SW480 (cell line): ENCODE results near the gene ZBTB16.

Source experiments
- DNase-seq: peaks from one replicate; pipeline ENCODE4 v3.0.0-alpha.2; 2016; ENCODE audit warnings: low spot score

The ZBTB16 gene

GRCh38 chr11:114131461-114131864, 72.0 kb downstream of the ZBTB16 start:
- DNase-seq, result no peak

GRCh38 chr11:114132417-114132816, 72.9 kb downstream of the ZBTB16 start:
- no peak for DNase-seq

DNA sequence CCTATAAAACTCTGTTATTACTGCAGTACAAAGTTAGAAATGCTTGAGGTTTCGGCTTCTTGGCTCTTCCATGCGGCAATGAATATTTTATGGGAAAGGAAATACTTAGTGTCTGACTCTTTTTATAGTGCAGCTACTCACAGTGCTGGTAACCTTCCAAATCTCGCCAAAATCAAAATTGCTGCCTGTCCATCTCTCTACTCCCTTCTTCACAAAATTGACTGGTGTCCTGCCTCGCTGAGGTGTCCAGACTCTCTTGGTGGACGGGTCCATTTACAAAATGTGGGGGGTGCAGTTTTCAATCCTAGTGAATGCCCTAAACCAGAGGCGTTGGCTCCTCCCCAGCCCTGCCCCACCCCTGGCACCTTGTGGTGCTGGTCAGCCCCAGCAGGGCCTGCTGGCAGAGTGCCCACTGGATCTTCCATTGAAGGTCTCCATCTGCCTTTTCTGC, 73.5 kb downstream of the ZBTB16 start:
- no peak for DNase-seq

DNA sequence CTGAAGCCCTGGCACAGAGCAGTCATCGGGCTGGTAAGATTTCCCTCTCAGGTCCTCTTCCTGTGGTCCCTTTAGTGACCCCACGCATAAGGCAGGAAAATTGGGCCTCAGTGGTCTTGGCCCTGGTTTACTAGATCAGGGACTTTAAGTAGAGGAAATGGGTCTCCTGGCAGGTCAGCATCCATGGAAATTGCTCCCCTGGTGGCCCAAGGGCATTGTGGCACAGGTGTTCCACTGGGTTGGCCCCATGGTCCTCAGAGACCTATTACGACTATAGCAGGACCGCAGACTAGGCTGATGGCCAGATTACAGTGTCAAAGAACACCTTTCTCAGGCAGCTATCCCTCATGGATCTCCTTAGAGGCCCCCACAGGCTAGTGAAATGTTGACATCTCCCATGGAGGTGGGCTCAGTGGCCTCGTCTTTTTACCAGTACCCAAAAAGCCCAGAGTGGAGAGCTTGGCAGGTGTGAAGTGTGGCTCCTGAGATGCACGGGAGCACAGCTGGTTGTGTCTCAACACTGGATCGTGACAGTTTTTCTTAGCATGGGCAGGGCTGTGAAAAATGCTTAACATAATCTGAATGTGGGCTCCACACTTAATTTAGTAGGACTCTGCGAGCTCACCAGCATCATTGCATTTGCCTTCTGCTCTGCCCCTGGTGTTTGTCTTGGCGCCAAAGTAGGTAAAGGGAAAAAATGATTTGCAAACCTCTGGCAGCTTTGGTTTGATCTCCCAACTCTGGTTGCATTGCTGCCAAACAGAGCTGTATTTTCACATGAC, 74.2 kb downstream of the ZBTB16 start:
- no peak for DNase-seq

DNA sequence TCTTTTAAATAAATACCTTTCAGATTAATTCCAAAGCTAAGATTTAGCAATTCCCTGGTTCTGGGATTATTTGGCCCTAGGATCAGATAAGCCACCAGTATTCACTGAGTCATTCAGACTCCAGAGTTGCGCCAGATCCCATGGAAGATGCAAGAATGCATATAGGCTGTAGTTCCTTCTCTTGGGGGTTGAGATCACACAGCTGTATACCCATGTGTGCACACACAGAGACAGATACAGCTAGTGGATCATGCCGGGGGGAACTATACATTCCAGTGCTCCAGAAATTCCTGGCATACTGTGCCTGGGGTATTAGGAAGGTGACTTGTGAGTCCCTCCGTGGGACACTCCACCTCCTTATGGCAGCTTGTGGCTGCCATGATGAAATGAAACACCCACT, 75.4 kb downstream of the ZBTB16 start:
- no peak for DNase-seq

DNA sequence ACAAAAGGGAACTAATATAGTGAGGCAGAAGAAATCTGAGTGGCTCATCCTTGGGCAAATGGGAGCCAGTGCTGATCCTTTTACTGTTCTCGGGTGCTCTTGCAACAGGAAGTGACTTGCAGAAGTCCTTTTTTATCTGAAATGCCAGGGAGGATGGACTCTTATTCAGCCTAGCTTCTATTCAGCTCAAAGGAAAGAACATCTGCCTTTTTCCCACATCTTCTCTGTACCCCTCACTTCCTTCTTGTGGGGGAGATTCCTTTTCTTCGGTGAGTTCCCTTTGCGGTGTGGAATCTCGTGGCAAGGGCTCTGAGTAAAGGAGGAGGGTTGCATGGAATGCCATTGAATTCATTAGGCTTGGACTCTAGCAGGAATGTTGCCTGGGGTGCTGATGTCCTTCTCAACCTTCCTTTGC, 76.2 kb downstream of the ZBTB16 start:
- DNase-seq, result no peak

DNA sequence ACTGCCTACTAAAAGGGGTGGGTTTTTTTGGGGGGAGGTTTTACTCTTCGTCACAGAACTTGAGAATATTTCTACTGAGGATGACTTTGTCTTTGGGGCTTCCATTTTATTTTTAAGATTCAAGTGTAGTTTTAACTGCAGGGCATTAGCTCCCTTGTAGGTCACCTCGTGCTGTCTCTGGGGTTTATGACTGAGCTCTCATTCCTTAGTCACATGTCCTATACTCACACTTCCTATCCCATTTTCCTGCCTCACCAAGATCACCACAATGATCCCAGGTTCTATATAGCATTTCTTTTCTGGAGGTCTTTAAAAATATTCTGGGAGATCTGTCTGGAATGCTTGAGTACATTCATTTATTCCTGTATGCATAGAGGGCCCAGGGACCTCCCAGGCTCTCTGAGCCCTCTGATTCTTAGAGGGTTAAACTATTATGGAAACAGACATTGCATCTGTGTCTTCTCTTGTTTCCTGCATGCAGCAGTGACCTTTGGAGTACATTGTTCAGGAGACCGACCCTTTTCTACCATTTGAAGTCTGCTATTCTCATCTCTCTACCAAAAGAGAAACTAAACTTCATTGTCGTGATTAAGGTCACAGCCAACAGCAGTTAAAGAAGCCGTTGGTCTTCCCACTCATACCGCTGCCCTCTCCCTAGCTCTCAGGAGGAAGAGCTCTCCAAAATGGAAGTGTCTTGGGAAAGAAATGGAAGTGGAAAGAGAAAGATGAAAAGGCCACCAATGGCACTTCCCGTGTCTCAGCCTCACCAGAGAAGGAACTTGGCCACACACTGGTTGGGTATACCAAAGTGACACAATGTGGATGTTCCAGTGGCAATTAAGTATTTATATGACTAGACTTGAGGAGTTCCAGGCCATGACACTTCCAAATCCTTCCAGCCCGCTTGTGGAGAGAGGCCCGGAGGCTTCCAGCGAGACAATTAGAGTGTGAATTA, 77.5 kb downstream of the ZBTB16 start:
- no peak for DNase-seq

DNA sequence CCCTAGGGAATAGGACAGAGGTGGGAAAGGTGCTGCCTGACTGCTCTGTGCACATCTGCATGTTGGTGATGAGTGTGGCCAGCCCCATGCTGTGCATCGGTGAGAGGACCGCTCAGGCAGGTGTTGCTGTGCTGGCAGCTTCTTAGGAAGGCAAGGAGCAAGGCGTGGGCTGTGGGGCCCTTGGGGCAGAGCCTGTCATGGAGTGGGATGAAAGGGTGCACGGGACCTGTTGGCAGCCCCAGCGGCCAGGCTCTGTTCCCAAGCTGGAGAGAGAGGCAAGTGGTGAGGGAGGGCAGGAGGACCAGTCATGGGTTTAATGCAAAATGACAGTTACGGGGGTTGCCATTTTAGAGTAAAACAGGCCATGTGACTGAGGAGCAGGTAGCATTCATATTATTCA, 78.3 kb downstream of the ZBTB16 start:
- DNase-seq, result no peak

DNA sequence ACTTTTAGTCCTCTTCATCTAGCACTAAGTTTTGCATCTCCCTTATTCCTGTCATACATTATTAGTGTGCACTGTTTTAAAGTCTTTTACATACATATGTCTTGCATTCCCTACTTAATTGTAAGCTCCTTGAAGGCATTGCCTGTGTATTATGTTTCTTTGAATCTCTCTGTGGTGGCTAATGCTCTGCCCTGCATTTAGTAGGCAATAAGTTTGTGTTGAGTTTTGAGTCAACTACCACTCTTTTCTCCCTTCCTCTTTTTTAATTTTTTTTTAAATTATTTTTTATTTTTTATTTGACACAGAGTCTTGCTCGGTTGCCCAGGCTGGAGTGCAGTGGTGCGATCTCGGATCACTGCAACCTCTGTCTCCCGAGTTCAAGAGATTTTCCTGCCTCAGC, 78.9 kb downstream of the ZBTB16 start:
- no peak for DNase-seq

DNA sequence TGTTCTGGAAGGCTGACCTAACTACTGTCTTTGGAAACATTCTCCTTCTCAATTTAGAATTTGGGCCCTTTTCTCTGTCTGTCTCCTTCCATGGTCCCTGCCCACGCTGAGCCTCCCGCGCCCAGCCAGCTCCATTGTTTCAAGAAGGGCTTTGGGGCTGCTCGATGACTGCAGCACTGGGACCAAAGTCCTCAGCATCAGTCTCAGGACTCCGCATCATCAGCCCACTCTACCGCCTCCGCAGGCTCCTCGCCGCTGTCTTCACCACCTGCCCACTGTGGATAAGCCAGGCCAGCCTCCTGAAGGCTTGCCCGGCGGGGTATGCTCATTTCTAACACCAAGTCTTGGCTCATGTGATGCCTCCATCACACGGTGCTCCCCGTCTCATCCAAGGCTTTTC, 81.3 kb downstream of the ZBTB16 start:
- DNase-seq, result no peak

- no peak for DNase-seq
These were observed 82.5 kb downstream of the ZBTB16 start for GRCh38 chr11:114141863-114142580.

DNA sequence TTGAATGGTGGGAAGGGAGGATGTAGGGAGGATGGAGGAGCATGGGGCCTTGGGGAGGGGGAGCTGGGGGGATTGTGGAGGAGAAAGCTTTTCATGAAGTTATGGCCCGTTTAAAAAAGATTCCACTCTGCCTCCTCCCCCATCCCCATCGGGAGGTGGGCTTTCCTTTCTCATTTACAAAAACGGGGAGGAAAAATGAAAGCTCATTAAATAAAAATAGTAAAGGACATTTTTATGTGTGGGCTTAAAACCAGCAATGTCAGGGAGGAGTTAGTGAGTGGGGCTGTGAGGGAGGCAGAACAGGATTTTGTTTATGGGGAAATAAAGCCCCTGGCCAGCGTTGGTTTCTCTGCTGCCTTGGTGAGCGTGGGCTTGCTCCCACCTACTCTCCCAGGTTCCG, 83.2 kb downstream of the ZBTB16 start:
- DNase-seq, result no peak

DNA sequence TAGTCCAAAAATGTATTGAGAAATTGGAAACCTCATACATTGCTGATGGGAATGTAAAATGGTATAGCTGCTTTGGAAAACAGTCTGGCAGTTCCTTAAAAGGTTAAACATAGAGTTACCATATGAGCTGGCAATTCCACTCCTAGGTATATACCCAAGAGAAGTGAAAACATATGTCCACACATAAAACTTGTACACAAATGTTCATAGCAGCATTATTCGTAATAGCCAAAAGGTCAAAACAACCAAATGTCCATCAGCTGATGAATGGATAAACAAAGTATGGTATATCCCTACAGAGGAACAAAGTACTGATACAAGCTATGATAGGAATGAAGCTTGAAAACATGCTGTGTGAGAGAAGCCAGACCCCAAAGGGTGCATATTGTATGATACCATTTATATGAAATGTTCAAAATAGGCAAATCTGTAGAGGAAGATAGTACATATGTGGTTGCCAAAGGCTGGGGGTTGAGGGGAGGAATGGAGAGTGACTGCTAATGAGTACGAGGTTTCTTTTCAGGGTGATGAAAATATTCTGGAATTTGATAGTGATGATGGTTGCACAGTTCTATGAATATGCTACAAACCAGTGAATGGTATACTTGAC, 85.8 kb downstream of the ZBTB16 start:
- no peak for DNase-seq

DNA sequence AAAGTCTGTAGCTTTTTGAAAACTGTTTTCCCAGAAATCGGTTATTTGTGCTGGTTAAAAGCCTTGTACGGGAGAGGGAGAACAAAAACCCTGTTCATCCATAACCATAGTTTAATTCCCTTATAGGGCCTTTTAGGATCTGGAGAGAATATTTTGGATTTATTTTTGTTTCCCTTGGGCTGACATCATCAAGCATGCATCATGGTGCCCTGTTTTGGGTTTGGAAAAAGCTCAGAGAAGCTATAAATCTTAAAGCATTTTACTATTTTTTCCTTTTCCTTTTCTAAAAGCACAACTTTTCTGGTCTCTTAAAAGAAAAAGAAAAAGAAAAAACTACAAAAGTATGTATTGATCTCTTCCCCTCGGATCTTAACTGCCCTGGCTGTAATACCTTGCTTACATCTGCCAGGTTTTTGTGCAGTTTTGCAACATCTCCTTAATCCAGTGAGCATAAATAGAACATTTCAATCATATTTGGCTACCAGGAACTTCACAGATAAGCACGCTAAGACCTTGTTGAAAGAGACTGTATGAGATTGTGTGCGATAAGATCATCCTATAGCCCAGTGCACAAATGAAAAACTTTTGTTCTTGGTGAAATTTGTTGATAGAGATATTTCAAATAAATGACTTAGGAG, 88.0 kb downstream of the ZBTB16 start:
- no peak for DNase-seq

DNA sequence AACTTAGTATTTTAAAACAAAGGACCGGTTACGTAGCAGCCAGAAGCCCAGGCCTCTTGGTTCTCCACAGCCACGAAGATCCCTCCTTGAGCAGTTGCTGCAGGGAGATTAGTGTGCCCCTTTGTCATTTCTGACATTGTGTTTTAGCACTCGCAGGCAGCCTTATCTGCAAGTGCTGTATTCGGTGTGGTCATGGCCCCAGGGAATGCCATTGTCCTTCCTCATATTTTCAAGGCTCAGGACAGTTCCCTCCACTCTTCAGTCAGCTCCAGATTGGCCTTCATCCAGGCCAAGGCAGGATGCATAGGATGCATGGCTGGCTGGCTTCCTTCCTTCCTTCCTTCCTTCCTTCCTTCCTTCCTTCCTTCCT, 88.5 kb downstream of the ZBTB16 start:
- no peak for DNase-seq

- DNase-seq, result no peak
These were observed 90.3 kb downstream of the ZBTB16 start for GRCh38 chr11:114149689-114150407.

GRCh38 chr11:114150671-114151070, 91.2 kb downstream of the ZBTB16 start:
- no peak for DNase-seq

- DNase-seq, result no peak
These were observed 92.1 kb downstream of the ZBTB16 start for GRCh38 chr11:114151631-114152030.

- DNase-seq, result no peak
These were observed 92.7 kb downstream of the ZBTB16 start for GRCh38 chr11:114152162-114152561.

- DNase-seq, result no peak
These were observed 93.3 kb downstream of the ZBTB16 start for GRCh38 chr11:114152785-114153184.

GRCh38 chr11:114153224-114153623, 93.7 kb downstream of the ZBTB16 start:
- no peak for DNase-seq
